Measurements from ENCODE around the gene NAPEPLD.
A peak's percentile ranks its signal among the peaks of the same experiment; 100 is the strongest.
"Not testable (repeated sequence)": the region's sequence is repeated elsewhere in the genome, so short reads cannot be mapped to it uniquely, and the experiment has no call there.

The NAPEPLD gene

GRCh38 chr7:103106703-103107070 lies 42.2 kb downstream of the NAPEPLD start:
- not testable (repeated sequence) for DNase-seq (ENCODE audit: low spot score)

GRCh38 chr7:103106005-103106702 lies 42.7 kb downstream of the NAPEPLD start:
- no peak for DNase-seq (ENCODE audit: low spot score)

- no peak for DNase-seq (ENCODE audit: low spot score)
These were observed 47.4 kb downstream of the NAPEPLD start for GRCh38 chr7:103101543-103101942.

GRCh38 chr7:103100348-103100747 lies 48.6 kb downstream of the NAPEPLD start:
- no peak for DNase-seq (ENCODE audit: low spot score)

- no peak for DNase-seq (ENCODE audit: low spot score)
These were observed 51.9 kb downstream of the NAPEPLD start for GRCh38 chr7:103097041-103097440.

- not testable (repeated sequence) for DNase-seq (ENCODE audit: low spot score)
These were observed 53.3 kb downstream of the NAPEPLD start for GRCh38 chr7:103095558-103095957.

- DNase-seq (ENCODE audit: low spot score) = peak; percentile 47
These were observed 54.8 kb downstream of the NAPEPLD start for GRCh38 chr7:103094102-103094501.

- DNase-seq (ENCODE audit: low spot score) = no peak
These were observed 55.5 kb downstream of the NAPEPLD start for GRCh38 chr7:103093429-103093828.

- not testable (repeated sequence) for DNase-seq (ENCODE audit: low spot score)
These were observed 56.6 kb downstream of the NAPEPLD start for GRCh38 chr7:103092321-103092720.

- DNase-seq (ENCODE audit: low spot score) = no peak
These were observed 65.7 kb downstream of the NAPEPLD start for GRCh38 chr7:103083210-103083609.

- DNase-seq (ENCODE audit: low spot score) = no peak
These were observed 66.4 kb downstream of the NAPEPLD start for GRCh38 chr7:103082497-103082896.

GRCh38 chr7:103080923-103081322 lies 68.0 kb downstream of the NAPEPLD start:
- DNase-seq (ENCODE audit: low spot score) = no peak

- no peak for DNase-seq (ENCODE audit: low spot score)
These were observed 69.1 kb downstream of the NAPEPLD start for GRCh38 chr7:103079836-103080235.

GRCh38 chr7:103078226-103078625 lies 70.7 kb downstream of the NAPEPLD start:
- DNase-seq (ENCODE audit: low spot score) = not testable (repeated sequence)

GRCh38 chr7:103077318-103077717 lies 71.6 kb downstream of the NAPEPLD start:
- DNase-seq (ENCODE audit: low spot score) = no peak

- no peak for DNase-seq (ENCODE audit: low spot score)
These were observed 72.1 kb downstream of the NAPEPLD start for GRCh38 chr7:103076764-103077163.

GRCh38 chr7:103075337-103075918 lies 73.5 kb downstream of the NAPEPLD start:
- DNase-seq (ENCODE audit: low spot score) = peak; percentile 85

- DNase-seq (ENCODE audit: low spot score) = peak; percentile 97
These were observed 74.2 kb downstream of the NAPEPLD start, which contains the start of the genes ARMC10 and FBXL13 for GRCh38 chr7:103074519-103075336. ARMC10 (plus strand) TSS chr7:103075140; CDS start chr7:103075273, 133 bp downstream. FBXL13 (minus strand) TSS chr7:103074796.

- no peak for DNase-seq (ENCODE audit: low spot score)
These were observed 74.8 kb downstream of the NAPEPLD start for GRCh38 chr7:103073989-103074518.

- DNase-seq (ENCODE audit: low spot score) = no peak
These were observed 77.9 kb downstream of the NAPEPLD start for GRCh38 chr7:103071000-103071399.

GRCh38 chr7:103068414-103069403 lies 80.2 kb downstream of the NAPEPLD start:
- DNase-seq (ENCODE audit: low spot score) = no peak

Data from NAMALWA (cell line).